Measurements from ENCODE around the gene PRRT1B. TPM values are rescaled to one million over a fixed set of nuclear protein-coding genes. Genes with fewer than 3 reads are reported as not detected.

The PRRT1B gene
- total RNA-seq, 1 donor from 2014 or later = not detected

- H3K36me3 Mint-ChIP-seq = peaks cover 3% of the 10 kb centered on the region
- no peaks in the 10 kb centered on the region for H3K27me3 Mint-ChIP-seq (ENCODE audit: low read depth)
- no peaks in the 10 kb centered on the region for H3K9me3 Mint-ChIP-seq
- DNase-seq (ENCODE audit: low spot score in 2 of 2, unreplicated experiment in 2 of 2) = no peak
- H3K27ac Mint-ChIP-seq = peak overlapping the region; percentile 59
- H3K4me3 Mint-ChIP-seq = peak overlapping the region; percentile 59
- peaks cover 15% of the 10 kb centered on the region for H3K4me1 Mint-ChIP-seq
- TF ChIP-seq CTCF (IDR thresholded peaks at IDR 0.05; ENCODE audit: unreplicated experiment) = no peak
Measured at GRCh38 chr9:131500939-131501541, 44.3 kb upstream of the PRRT1B start.

GRCh38 chr9:131502781-131503625 lies 42.3 kb upstream of the PRRT1B start, which contains the start of gene POMT1:
TSS of gene POMT1 (plus strand) at chr9:131502918. CDS start at chr9:131504219, 1,301 bp downstream.
- DNase-seq (ENCODE audit: low spot score in 2 of 2, unreplicated experiment in 2 of 2) = peak; percentile 78 to 90
- Mint-ChIP-seq H3K9me3 (no peaks in the 10 kb centered on the region), H3K4me1 (peaks cover 15% of the 10 kb centered on the region), H3K4me3 (peak within 1 kb of the TSS; percentile 95), H3K36me3 (peaks cover 5% of the 10 kb centered on the region), H3K27ac (peak within 1 kb of the TSS; percentile 88), H3K27me3 (ENCODE audit: low read depth) (no peaks in the 10 kb centered on the region)
- no peak for TF ChIP-seq CTCF (IDR thresholded peaks at IDR 0.05; ENCODE audit: unreplicated experiment)

GRCh38 chr9:131503626-131504465 lies 41.5 kb upstream of the PRRT1B start:
- Mint-ChIP-seq H3K4me3 (peak overlapping the region; percentile 95), H3K9me3 (no peaks in the 10 kb centered on the region), H3K36me3 (peaks cover 7% of the 10 kb centered on the region), H3K4me1 (peaks cover 15% of the 10 kb centered on the region), H3K27me3 (ENCODE audit: low read depth) (no peaks in the 10 kb centered on the region), H3K27ac (peak overlapping the region; percentile 88)
- no peak for DNase-seq (ENCODE audit: low spot score in 2 of 2, unreplicated experiment in 2 of 2)
- no peak for TF ChIP-seq CTCF (IDR thresholded peaks at IDR 0.05; ENCODE audit: unreplicated experiment)

DNA sequence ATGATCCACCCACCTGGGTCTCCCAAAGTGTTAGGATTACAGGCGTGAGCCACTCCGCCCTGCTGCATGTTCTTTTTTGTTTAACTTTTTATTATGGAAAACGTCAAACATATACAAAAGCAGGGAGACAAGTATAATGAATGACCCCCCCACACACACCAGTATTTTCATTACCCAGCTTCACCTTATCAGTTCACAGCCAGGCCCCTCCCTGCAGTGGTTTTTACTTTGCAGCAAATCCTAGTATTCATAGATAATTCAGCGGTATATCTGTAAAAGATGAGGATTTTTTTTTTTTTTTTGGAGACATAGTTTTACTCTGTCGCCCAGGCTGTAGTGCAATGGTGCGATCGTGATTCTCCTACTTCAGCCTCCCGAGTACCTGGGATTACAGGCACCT lies 40.3 kb upstream of the PRRT1B start:
- H3K4me1 Mint-ChIP-seq = peaks cover 15% of the 10 kb centered on the region
- no peaks in the 10 kb centered on the region for H3K9me3 Mint-ChIP-seq
- H3K4me3 Mint-ChIP-seq = peak overlapping the region; percentile 95
- no peaks in the 10 kb centered on the region for H3K27me3 Mint-ChIP-seq (ENCODE audit: low read depth)
- no peak overlapping the region for H3K27ac Mint-ChIP-seq
- peaks cover 9% of the 10 kb centered on the region for H3K36me3 Mint-ChIP-seq
- no peak for TF ChIP-seq CTCF (IDR thresholded peaks at IDR 0.05; ENCODE audit: unreplicated experiment)
- no peak for DNase-seq (ENCODE audit: low spot score in 2 of 2, unreplicated experiment in 2 of 2)

DNA sequence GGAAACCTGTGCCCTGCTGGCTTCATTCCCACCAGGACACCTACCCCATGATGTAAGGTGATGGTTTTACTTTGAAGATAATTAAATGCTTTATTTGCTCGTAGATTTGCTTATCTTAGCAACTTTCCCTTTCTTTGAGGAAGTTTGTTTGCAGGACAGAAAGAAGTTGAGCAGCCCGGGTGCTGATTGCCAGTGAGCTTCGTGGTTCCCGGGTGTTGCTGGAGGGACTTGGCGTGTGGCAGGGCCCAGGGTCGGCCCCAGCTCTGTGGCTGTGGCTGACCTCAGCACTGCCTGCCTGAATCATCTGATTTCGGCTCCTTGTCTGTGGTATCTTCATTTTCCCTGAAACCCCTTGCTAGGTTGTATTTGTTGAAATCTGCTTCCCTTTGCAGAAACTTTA lies 33.9 kb upstream of the PRRT1B start:
- Mint-ChIP-seq H3K27ac (no peak overlapping the region), H3K9me3 (no peaks in the 10 kb centered on the region), H3K4me1 (no peaks in the 10 kb centered on the region), H3K36me3 (peaks cover 33% of the 10 kb centered on the region), H3K4me3 (no peak overlapping the region), H3K27me3 (ENCODE audit: low read depth) (no peaks in the 10 kb centered on the region)
- DNase-seq (ENCODE audit: low spot score in 2 of 2, unreplicated experiment in 2 of 2) = no peak
- TF ChIP-seq CTCF (IDR thresholded peaks at IDR 0.05; ENCODE audit: unreplicated experiment) = no peak
